Endothelial cell (in vitro differentiated cells): ENCODE measurements around the gene ICAM3. TPM values are rescaled to one million over a fixed set of nuclear protein-coding genes. Genes with fewer than 3 reads are reported as not detected.

Experiments
- DNase-seq: peaks from one replicate; pipeline ENCODE4 v3.0.0; 2021; ENCODE audit warnings: low spot score
- H3K27ac Mint-ChIP-seq: one replicate; pipeline ENCODE4 v1.8.0; 2021; ENCODE audit warnings: mixed read lengths, inconsistent platforms; ENCODE audit not compliant: unreplicated experiment
- H3K27me3 Mint-ChIP-seq: one replicate; pipeline ENCODE4 v1.8.0; 2021; ENCODE audit warnings: mild to moderate bottlenecking, moderate library complexity, mixed read lengths, inconsistent platforms; ENCODE audit not compliant: unreplicated experiment
- H3K36me3 Mint-ChIP-seq: one replicate; pipeline ENCODE4 v1.8.0; 2021; ENCODE audit warnings: mild to moderate bottlenecking, low read depth, mixed read lengths, inconsistent platforms; ENCODE audit not compliant: unreplicated experiment
- H3K4me1 Mint-ChIP-seq: one replicate; pipeline ENCODE4 v1.8.0; 2021; ENCODE audit warnings: mild to moderate bottlenecking, mixed read lengths, inconsistent platforms; ENCODE audit not compliant: unreplicated experiment
- H3K4me3 Mint-ChIP-seq: one replicate; pipeline ENCODE4 v1.8.0; 2021; ENCODE audit warnings: mild to moderate bottlenecking, mixed read lengths, inconsistent platforms; ENCODE audit not compliant: unreplicated experiment
- H3K9me3 Mint-ChIP-seq: one replicate; pipeline ENCODE4 v1.8.0; 2021; ENCODE audit warnings: mixed read lengths, inconsistent platforms; ENCODE audit not compliant: unreplicated experiment
- CTCF ChIP-seq: fragments of 200-600 bp; sonication (generic); IDR thresholded peaks from one replicate; pipeline ENCODE4 v1.5.0; 2021; ENCODE audit warnings: antibody characterized with exemption; ENCODE audit not compliant: unreplicated experiment
- total RNA-seq: library from RNA; stranded (reverse); fragmentation: NEBNext Ultra II Directional; extraction: Animal tissue kit (Norgen Biotek cat#: 25700); gene quantifications from one replicate; pipeline ENCODE4 v1.2.1, GENCODE V29; 2021; ENCODE audit not compliant: unreplicated experiment

ICAM3 gene
- total RNA-seq, 1 donor from 2014 or later, result 24.9 TPM

GRCh38 chr19:10290876-10291553 is 48.4 kb downstream of the ICAM3 start:
- no peak for TF ChIP-seq CTCF
- Mint-ChIP-seq H3K27ac (no peak overlapping the region), H3K4me3 (no peak overlapping the region), H3K27me3 (peaks cover 42% of the 10 kb centered on the region), H3K36me3 (peaks cover 8% of the 10 kb centered on the region), H3K9me3 (no peaks in the 10 kb centered on the region), H3K4me1 (peaks cover 16% of the 10 kb centered on the region)
- no peak for DNase-seq

- no peak for DNase-seq
- no peak overlapping the region for H3K27ac Mint-ChIP-seq
- TF ChIP-seq CTCF, result no peak
Observed at GRCh38 chr19:10290357-10290875, 49.0 kb downstream of the ICAM3 start.

GRCh38 chr19:10289836-10290356 is 49.5 kb downstream of the ICAM3 start, which contains the start of gene ICAM5:
Gene ICAM5, plus strand, starts transcription at chr19:10289952. Its CDS starts 92 bp downstream, at chr19:10290044.
- Mint-ChIP-seq H3K9me3 (no peaks in the 10 kb centered on the region), H3K4me3 (peak within 1 kb of the TSS; percentile 25), H3K27ac (no peak within 1 kb of the TSS), H3K27me3 (peaks cover 40% of the 10 kb centered on the region), H3K4me1 (peaks cover 16% of the 10 kb centered on the region), H3K36me3 (peaks cover 9% of the 10 kb centered on the region)
- DNase-seq, result no peak
- no peak for TF ChIP-seq CTCF

More at GRCh38 chr19:10290357-10290875, 49.0 kb downstream of the ICAM3 start:
- Mint-ChIP-seq H3K9me3 (no peaks in the 10 kb centered on the region), H3K27me3 (peaks cover 37% of the 10 kb centered on the region), H3K36me3 (peaks cover 5% of the 10 kb centered on the region), H3K4me1 (peaks cover 16% of the 10 kb centered on the region), H3K4me3 (no peak overlapping the region)

- Mint-ChIP-seq H3K9me3 (no peaks in the 10 kb centered on the region), H3K36me3 (peaks cover 11% of the 10 kb centered on the region), H3K27ac (no peak overlapping the region), H3K4me1 (peaks cover 16% of the 10 kb centered on the region), H3K4me3 (peak overlapping the region; percentile 25), H3K27me3 (peaks cover 37% of the 10 kb centered on the region)
- no peak for TF ChIP-seq CTCF
- no peak for DNase-seq
Observed at GRCh38 chr19:10289167-10289835, 50.1 kb downstream of the ICAM3 start.
